Suprapubic skin (tissue), 4 donors: ENCODE results near the gene ZNF619. TPM values are rescaled to one million over a fixed set of nuclear protein-coding genes. Genes with fewer than 3 reads are reported as not detected.

Source experiments
- DNase-seq, 2 donors: peaks; one replicate each; pipeline ENCODE4 v3.0.0-alpha.2; 2019; ENCODE audit warnings: low spot score in 2 of 2
- H3K27ac ChIP-seq: fragments of 200-600 bp; sonication (generic); one replicate; pipeline ENCODE4 v1.5.1; 2019
- H3K27me3 ChIP-seq: fragments of 200-600 bp; sonication (generic); one replicate; pipeline ENCODE4 v1.5.1; 2019
- H3K36me3 ChIP-seq: fragments of 200-600 bp; sonication (generic); one replicate; pipeline ENCODE4 v1.5.1; 2019
- H3K4me1 ChIP-seq: fragments of 200-600 bp; sonication (generic); one replicate; pipeline ENCODE4 v1.5.1; 2019
- H3K4me3 ChIP-seq: fragments of 200-600 bp; sonication (generic); one replicate; pipeline ENCODE4 v1.5.1; 2019; ENCODE audit warnings: mild to moderate bottlenecking
- H3K9me3 ChIP-seq: fragments of 200-600 bp; sonication (generic); one replicate; pipeline ENCODE4 v1.5.1; 2019
- EP300 ChIP-seq: sonication (generic); formaldehyde crosslinking; IDR thresholded peaks from one replicate; pipeline ENCODE4 v1.6.1; 2017; ENCODE audit warnings: antibody characterized with exemption
- POLR2A ChIP-seq, 2 donors: fragments of 450-650 bp; IDR thresholded peaks; one replicate each; pipeline ENCODE4 v1.6.1; 2017; ENCODE audit warnings: antibody characterized with exemption in 2 of 2, mild to moderate bottlenecking in 2 of 2, moderate library complexity in 2 of 2
- POLR2AphosphoS5 ChIP-seq, 3 donors: sonication (generic); formaldehyde crosslinking; IDR thresholded peaks; one replicate each; pipeline ENCODE4 v1.6.1; 2017; ENCODE audit warnings: antibody characterized with exemption in 3 of 3
- WGBS: methylation state at CpG from one replicate; pipeline ENCODE4 v1.1.5; 2018; 5-methylcytosine and 5-hydroxymethylcytosine counted together
- total RNA-seq, 4 donors: library from RNA; depleted of rRNA; stranded (reverse); fragments of >200 nt; gene quantifications; one replicate each; pipeline ENCODE4 v1.1.0, GENCODE V29; 2016
- TF ChIP-seq, protein P1 (sequence below), 2 donors: fragments of 200-600 bp in 1 of 2; fragments of 450-650 bp in 1 of 2; sonication (generic) in 1 of 2; IDR thresholded peaks; one replicate each; pipeline ENCODE4 v1.5.1; 2016 to 2019; ENCODE audit warnings: antibody characterized with exemption in 2 of 2, mild to moderate bottlenecking in 1 of 2, moderate library complexity in 1 of 2

Gene ZNF619
- total RNA-seq, 4 donors from 2014 or later = 4.1 to 10.4 (median 6.1) TPM

DNA sequence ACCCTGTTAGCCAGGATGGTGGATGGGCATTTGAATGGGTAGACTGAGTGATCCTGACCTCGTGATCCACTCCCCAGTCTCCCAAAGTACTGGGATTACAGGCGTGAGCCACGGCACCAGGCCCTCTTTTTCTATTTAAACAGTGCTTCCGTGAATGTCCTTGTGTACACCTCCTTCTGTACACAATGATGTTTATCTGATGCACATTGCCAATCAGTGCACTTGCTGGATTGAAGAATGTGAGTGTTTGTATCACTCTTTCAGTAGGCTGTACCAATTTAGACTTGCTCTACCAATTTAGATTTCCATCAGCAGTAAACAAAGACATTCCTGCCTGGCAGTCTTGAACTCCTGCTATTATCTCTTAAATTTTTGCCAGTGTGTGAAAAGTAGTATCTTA, 8.9 kb upstream of the ZNF619 start:
- H3K9me3 ChIP-seq = no peaks in the 10 kb centered on the region
- 95% methylated on average over 4 of the region's 4 CpGs for WGBS
- H3K27me3 ChIP-seq = no peaks in the 10 kb centered on the region
- no peak overlapping the region for H3K4me3 ChIP-seq
- no peaks in the 10 kb centered on the region for H3K4me1 ChIP-seq
- no peak for DNase-seq
- TF ChIP-seq EP300 = no peak
- TF ChIP-seq POLR2AphosphoS5 (IDR thresholded peaks at IDR 0.05) = no peak
- TF ChIP-seq, protein P1, sequence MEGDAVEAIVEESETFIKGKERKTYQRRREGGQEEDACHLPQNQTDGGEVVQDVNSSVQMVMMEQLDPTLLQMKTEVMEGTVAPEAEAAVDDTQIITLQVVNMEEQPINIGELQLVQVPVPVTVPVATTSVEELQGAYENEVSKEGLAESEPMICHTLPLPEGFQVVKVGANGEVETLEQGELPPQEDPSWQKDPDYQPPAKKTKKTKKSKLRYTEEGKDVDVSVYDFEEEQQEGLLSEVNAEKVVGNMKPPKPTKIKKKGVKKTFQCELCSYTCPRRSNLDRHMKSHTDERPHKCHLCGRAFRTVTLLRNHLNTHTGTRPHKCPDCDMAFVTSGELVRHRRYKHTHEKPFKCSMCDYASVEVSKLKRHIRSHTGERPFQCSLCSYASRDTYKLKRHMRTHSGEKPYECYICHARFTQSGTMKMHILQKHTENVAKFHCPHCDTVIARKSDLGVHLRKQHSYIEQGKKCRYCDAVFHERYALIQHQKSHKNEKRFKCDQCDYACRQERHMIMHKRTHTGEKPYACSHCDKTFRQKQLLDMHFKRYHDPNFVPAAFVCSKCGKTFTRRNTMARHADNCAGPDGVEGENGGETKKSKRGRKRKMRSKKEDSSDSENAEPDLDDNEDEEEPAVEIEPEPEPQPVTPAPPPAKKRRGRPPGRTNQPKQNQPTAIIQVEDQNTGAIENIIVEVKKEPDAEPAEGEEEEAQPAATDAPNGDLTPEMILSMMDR (IDR thresholded peaks at IDR 0.05) = no peak
- no peak for TF ChIP-seq POLR2A (IDR thresholded peaks at IDR 0.05)
- H3K36me3 ChIP-seq = peaks cover 14% of the 10 kb centered on the region
- H3K27ac ChIP-seq = no peak overlapping the region

DNA sequence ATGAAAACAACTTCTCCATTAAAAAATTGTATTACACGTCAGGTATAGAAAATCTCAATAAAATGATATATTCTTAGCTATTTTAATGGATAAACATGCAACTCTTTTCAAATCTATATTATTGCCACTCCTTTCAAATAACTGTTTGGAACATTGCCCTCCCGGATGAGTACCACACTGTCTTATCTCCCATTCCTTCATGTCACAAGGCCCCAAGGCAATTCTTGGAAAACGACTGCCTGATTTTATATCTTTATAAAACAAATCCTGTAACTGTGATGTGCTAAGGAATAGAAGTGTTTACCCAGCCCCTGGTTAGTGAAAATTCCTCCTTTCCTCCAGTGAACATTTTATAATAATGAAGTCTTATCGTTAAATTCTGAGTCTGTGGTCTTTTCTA, 6.2 kb upstream of the ZNF619 start:
- no peak overlapping the region for H3K27ac ChIP-seq
- DNase-seq = no peak
- H3K4me3 ChIP-seq = no peak overlapping the region
- H3K27me3 ChIP-seq = no peaks in the 10 kb centered on the region
- no peaks in the 10 kb centered on the region for H3K36me3 ChIP-seq
- H3K9me3 ChIP-seq = no peaks in the 10 kb centered on the region
- TF ChIP-seq, protein P1 (IDR thresholded peaks at IDR 0.05) = no peak
- TF ChIP-seq EP300 (no peak), POLR2A (IDR thresholded peaks at IDR 0.05) (no peak), POLR2AphosphoS5 (IDR thresholded peaks at IDR 0.05) (no peak)
- H3K4me1 ChIP-seq = no peaks in the 10 kb centered on the region
- WGBS = 79% methylated on average over 4 of the region's 4 CpGs

DNA sequence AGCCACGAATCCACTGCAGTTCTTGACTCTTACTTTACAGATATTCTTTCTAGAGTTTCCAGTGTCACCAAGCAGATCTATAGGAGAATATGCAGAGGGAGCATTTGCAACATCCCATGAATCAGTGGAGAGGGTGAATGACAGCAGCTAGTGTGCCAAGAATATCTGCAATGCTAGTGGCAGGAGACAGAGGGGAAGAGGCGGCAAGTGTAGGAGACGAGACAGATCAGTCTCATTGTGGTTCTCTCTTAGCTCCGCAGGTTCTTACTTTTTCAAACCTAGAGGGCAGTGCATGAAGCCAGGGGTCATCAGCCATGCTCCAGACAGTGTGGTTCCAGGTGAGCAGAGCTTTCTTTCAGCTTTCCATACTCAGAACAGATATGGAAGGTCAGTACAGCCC, 744 bp downstream of the ZNF619 start:
- WGBS = 39% methylated on average over 4 of the region's 4 CpGs
- no peak overlapping the region for H3K27ac ChIP-seq
- H3K27me3 ChIP-seq = no peaks in the 10 kb centered on the region
- DNase-seq = no peak
- no peaks in the 10 kb centered on the region for H3K9me3 ChIP-seq
- H3K4me1 ChIP-seq = peaks cover 13% of the 10 kb centered on the region
- TF ChIP-seq POLR2AphosphoS5 (IDR thresholded peaks at IDR 0.05) (no peak), EP300 (no peak), POLR2A (IDR thresholded peaks at IDR 0.05) (no peak)
- TF ChIP-seq, protein P1 (IDR thresholded peaks at IDR 0.05) = no peak
- peak overlapping the region; percentile 93 for H3K4me3 ChIP-seq
- H3K36me3 ChIP-seq = peaks cover 26% of the 10 kb centered on the region

DNA sequence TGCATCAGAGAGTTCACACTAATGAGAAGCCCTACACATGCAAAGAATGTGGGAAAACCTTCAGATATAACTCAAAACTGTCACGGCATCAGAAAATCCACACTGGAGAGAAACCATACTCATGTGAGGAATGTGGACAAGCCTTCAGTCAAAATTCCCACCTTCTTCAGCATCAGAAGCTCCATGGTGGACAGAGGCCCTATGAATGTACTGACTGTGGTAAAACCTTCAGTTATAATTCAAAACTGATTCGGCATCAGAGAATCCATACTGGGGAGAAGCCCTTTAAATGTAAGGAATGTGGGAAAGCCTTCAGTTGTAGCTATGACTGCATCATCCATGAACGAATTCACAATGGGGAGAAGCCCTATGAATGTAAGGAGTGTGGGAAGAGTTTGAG, 10.2 kb downstream of the ZNF619 start:
- Histone ChIP-seq H3K27me3 (no peaks in the 10 kb centered on the region), H3K27ac (no peak overlapping the region), H3K4me1 (no peaks in the 10 kb centered on the region), H3K4me3 (no peak overlapping the region), H3K9me3 (peaks cover 14% of the 10 kb centered on the region), H3K36me3 (peaks cover 59% of the 10 kb centered on the region)
- TF ChIP-seq, protein P1 (IDR thresholded peaks at IDR 0.05) = no peak
- TF ChIP-seq POLR2AphosphoS5 (IDR thresholded peaks at IDR 0.05) = no peak
- no peak for TF ChIP-seq EP300
- TF ChIP-seq POLR2A (IDR thresholded peaks at IDR 0.05) = no peak
- 94% methylated on average over 3 of the region's 3 CpGs for WGBS
- no peak for DNase-seq

DNA sequence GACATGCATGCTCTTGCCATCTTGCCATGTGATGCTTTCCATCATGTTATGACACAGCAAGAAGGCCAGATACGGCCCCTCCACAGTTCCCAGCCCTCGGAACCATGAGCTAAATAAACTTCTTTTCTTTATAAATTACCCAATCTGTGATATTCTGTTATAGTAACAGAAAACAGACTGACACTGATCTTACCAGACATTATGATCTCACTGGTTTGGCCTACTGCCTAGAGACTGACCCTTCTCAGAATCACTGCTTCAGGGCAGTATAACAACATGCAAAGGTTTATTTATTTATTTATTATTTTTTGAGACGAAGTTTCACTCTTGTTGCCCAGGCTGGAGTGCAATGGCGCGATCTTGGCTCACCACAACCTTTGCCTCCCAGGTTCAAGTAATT, 14.0 kb downstream of the ZNF619 start:
- DNase-seq = no peak
- 83% methylated on average over 5 of the region's 5 CpGs for WGBS
- no peak overlapping the region for H3K27ac ChIP-seq
- H3K27me3 ChIP-seq = no peaks in the 10 kb centered on the region
- H3K4me3 ChIP-seq = no peak overlapping the region
- H3K36me3 ChIP-seq = peaks cover 24% of the 10 kb centered on the region
- H3K4me1 ChIP-seq = no peaks in the 10 kb centered on the region
- peaks cover 14% of the 10 kb centered on the region for H3K9me3 ChIP-seq
- TF ChIP-seq POLR2A (IDR thresholded peaks at IDR 0.05) (no peak), POLR2AphosphoS5 (IDR thresholded peaks at IDR 0.05) (no peak), EP300 (no peak)
- TF ChIP-seq, protein P1 (IDR thresholded peaks at IDR 0.05) = no peak
